HUES48 (cell line): ENCODE data around the gene KCNB1.

Experiments
- H3K27ac ChIP-seq: one replicate; pipeline ENCODE4 v1.7.0; 2013; ENCODE audit warnings: low read depth, low read length, inconsistent platforms
- H3K27me3 ChIP-seq: 2 replicates; pipeline ENCODE4 v1.6.1; 2013; ENCODE audit warnings: mild to moderate bottlenecking, low read length; ENCODE audit not compliant: control insufficient read depth, insufficient read depth
- H3K36me3 ChIP-seq: 2 replicates; pipeline ENCODE4 v1.6.1; 2013; ENCODE audit warnings: low read length; ENCODE audit not compliant: control insufficient read depth, insufficient read depth
- H3K4me1 ChIP-seq: 2 replicates; pipeline ENCODE4 v1.6.1; 2013; ENCODE audit warnings: mild to moderate bottlenecking, low read length; ENCODE audit not compliant: control insufficient read depth, insufficient read depth
- H3K4me3 ChIP-seq: 2 replicates; pipeline ENCODE4 v1.5.1; 2013; ENCODE audit warnings: mild to moderate bottlenecking, low read depth, low read length
- H3K9ac ChIP-seq: 2 replicates; pipeline ENCODE4 v1.6.1; 2013; ENCODE audit warnings: mild to moderate bottlenecking, low read depth, low read length, moderate library complexity
- H3K9me3 ChIP-seq: 2 replicates; pipeline ENCODE4 v1.6.1; 2013; ENCODE audit warnings: low read length; ENCODE audit not compliant: control insufficient read depth, insufficient read depth

KCNB1 gene

GRCh38 chr20:49482621-49483017 is at the start of gene KCNB1:
TSS of gene KCNB1 (minus strand) at chr20:49482668. CDS start at chr20:49482480, 188 bp downstream.
- no peaks in the 10 kb centered on the region for H3K4me1 ChIP-seq
- H3K27ac ChIP-seq, result no peak within 1 kb of the TSS
- peak within 1 kb of the TSS; percentile 62 for H3K4me3 ChIP-seq
- no peaks in the 10 kb centered on the region for H3K9me3 ChIP-seq
- H3K27me3 ChIP-seq, result peaks cover 24% of the 10 kb centered on the region
- H3K9ac ChIP-seq, result no peak within 1 kb of the TSS
- no peaks in the 10 kb centered on the region for H3K36me3 ChIP-seq

DNA sequence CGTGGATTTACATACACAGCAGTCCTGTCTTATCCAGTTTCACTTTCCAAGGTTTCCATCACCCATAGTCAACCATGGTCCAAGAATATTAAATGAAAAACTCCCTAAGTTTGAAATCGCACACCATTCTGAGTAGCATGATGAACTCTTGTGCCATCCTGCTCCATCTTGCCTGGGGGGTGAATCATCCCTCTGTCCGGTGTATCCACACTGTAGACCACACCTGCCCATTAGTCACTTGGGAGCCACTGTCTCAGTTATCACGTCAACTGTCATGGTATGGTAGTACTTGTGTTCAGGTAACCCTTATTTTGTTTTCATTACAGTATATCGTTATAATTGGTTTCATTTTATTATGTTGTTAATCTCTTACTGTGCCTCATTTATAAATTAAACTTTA is 47.0 kb upstream of the KCNB1 start:
- Histone ChIP-seq H3K36me3 (peaks cover 12% of the 10 kb centered on the region), H3K27me3 (no peaks in the 10 kb centered on the region), H3K9me3 (no peaks in the 10 kb centered on the region), H3K4me1 (no peaks in the 10 kb centered on the region), H3K4me3 (no peak overlapping the region), H3K27ac (no peak overlapping the region), H3K9ac (no peak overlapping the region)

DNA sequence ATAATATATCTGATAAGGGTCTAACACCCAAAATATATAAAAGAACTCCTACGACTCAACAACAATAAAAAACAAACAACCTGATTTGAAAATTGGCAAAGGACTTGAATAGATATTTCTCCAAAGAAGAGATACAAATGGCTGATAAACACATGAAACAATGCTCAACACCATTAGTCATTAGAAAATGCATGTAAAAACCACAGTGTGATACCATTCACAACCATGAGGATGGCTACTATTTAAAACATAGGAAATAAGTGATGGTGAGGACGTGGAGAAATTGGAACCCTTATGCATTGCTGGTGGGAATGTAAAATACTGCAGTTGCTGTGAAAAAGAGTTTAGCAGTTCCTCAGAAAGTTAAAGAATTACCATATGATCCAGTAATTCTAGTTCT is 44.1 kb upstream of the KCNB1 start:
- no peak overlapping the region for H3K27ac ChIP-seq
- H3K4me1 ChIP-seq, result no peaks in the 10 kb centered on the region
- no peak overlapping the region for H3K9ac ChIP-seq
- H3K27me3 ChIP-seq, result no peaks in the 10 kb centered on the region
- H3K9me3 ChIP-seq, result no peaks in the 10 kb centered on the region
- H3K4me3 ChIP-seq, result no peak overlapping the region
- peaks cover 12% of the 10 kb centered on the region; the same call in 1 of the 2 replicates for H3K36me3 ChIP-seq

DNA sequence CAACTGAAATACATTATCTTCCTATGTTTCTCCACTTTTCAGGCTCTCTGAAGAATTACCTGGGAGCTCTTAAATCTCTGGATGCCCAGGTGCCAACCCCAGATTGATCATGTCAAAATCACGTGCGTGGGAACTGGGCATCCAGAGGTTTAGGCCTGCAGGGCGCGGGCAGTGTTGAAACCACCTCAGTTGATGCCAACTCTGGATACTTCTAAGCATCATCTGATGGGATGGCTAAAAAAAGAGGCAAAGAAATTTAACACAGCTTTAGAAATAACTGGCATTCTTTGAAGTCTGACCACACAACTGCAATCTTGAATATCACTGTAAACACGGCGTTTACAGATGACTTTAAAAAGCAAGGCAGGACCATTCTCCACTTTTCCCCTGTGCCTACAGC is 43.6 kb upstream of the KCNB1 start:
- Histone ChIP-seq H3K36me3 (peaks cover 12% of the 10 kb centered on the region; the same call in 1 of the 2 replicates), H3K9me3 (no peaks in the 10 kb centered on the region)

GRCh38 chr20:49523767-49524360 is 41.4 kb upstream of the KCNB1 start:
- no peak overlapping the region for H3K27ac ChIP-seq
- no peak overlapping the region for H3K4me3 ChIP-seq
- peaks cover 5% of the 10 kb centered on the region; the same call in 1 of the 2 replicates for H3K36me3 ChIP-seq
- no peak overlapping the region for H3K9ac ChIP-seq
- H3K4me1 ChIP-seq, result no peaks in the 10 kb centered on the region; the same call in 1 of the 2 replicates
- no peaks in the 10 kb centered on the region for H3K27me3 ChIP-seq
- H3K9me3 ChIP-seq, result no peaks in the 10 kb centered on the region

More for the DNA sequence above, 43.6 kb upstream of the KCNB1 start:
- H3K27me3 ChIP-seq, result no peaks in the 10 kb centered on the region
- H3K4me1 ChIP-seq, result no peaks in the 10 kb centered on the region
- H3K9ac ChIP-seq, result no peak overlapping the region
- H3K4me3 ChIP-seq, result no peak overlapping the region
- H3K27ac ChIP-seq, result no peak overlapping the region

DNA sequence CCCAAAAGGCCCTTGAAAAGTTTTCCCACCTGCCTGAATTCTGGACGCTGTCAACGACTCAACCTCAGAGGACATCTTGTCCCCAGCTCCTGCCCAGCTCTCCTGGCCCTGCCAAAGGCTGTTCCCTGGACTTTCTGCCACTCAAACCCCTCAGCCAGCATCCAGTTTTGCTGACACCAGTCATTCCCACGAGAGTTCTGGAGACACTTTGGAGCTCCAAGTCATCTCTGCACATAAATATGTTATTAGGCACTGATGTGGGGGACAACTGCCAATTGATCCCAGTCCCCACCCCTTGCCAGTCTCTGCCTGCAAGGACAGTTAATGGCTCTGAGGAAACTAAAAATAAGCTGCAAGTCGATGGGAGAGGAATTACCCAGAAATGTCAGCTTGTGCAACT is 38.9 kb upstream of the KCNB1 start:
- no peaks in the 10 kb centered on the region for H3K9me3 ChIP-seq
- H3K27me3 ChIP-seq, result no peaks in the 10 kb centered on the region
- peaks cover 5% of the 10 kb centered on the region; the same call in 1 of the 2 replicates for H3K36me3 ChIP-seq
- H3K4me3 ChIP-seq, result no peak overlapping the region
- H3K9ac ChIP-seq, result no peak overlapping the region
- no peaks in the 10 kb centered on the region; the same call in 1 of the 2 replicates for H3K4me1 ChIP-seq
- H3K27ac ChIP-seq, result no peak overlapping the region

GRCh38 chr20:49519777-49520359 is 37.4 kb upstream of the KCNB1 start:
- H3K27ac ChIP-seq, result no peak overlapping the region
- no peak overlapping the region for H3K9ac ChIP-seq
- H3K9me3 ChIP-seq, result no peaks in the 10 kb centered on the region
- H3K4me3 ChIP-seq, result no peak overlapping the region
- no peaks in the 10 kb centered on the region for H3K27me3 ChIP-seq
- no peaks in the 10 kb centered on the region; the same call in 1 of the 2 replicates for H3K4me1 ChIP-seq
- peaks cover 5% of the 10 kb centered on the region; the same call in 1 of the 2 replicates for H3K36me3 ChIP-seq

DNA sequence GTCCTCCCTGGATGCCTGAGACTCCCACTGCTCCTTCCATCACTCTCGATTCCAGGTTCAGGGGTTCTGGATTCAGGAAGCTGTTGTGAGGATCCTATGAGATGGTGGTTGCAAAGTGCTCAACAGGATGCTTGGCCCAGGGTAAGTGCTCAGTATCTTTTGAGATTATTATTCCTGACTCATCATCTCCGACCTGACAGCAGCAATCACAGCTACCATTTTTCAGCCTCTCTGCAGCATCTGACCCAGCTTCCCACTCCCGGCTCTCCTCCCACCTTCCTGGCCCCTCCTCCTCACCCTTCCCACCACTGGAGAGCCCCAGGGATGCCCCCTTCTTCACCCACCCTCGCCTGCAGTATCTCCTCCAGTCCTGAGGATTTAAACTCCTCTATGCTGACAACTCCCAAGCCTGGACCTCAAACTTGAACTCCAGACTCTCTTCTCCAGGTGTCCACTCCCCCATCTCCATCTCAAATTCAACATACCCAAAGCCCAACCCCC is 36.8 kb upstream of the KCNB1 start:
- no peak overlapping the region for H3K9ac ChIP-seq
- H3K36me3 ChIP-seq, result peaks cover 5% of the 10 kb centered on the region; the same call in 1 of the 2 replicates
- no peaks in the 10 kb centered on the region for H3K27me3 ChIP-seq
- no peaks in the 10 kb centered on the region; the same call in 1 of the 2 replicates for H3K4me1 ChIP-seq
- H3K27ac ChIP-seq, result no peak overlapping the region
- no peaks in the 10 kb centered on the region for H3K9me3 ChIP-seq
- H3K4me3 ChIP-seq, result no peak overlapping the region

DNA sequence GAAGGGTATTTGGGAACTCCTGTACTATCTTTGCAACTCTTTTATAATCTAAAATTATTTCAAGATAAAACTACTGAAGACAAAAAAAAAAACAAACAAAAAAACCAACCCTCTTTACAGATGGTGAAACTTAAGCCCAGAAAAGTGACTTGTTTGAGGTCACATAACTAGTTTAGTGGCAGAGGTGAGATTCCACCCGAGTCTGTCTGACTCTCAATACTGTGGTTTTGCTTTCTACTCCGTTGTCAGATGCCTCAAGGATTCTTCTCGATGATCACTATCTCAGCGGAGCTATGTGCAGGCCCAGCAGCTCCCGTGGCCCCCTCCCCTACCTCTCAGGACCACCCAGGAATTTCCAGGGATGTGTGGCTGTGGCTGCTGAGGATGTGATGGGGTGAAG is 36.1 kb upstream of the KCNB1 start:
- no peaks in the 10 kb centered on the region for H3K27me3 ChIP-seq
- no peaks in the 10 kb centered on the region; the same call in 1 of the 2 replicates for H3K4me1 ChIP-seq
- H3K36me3 ChIP-seq, result peaks cover 2% of the 10 kb centered on the region; the same call in 1 of the 2 replicates

GRCh38 chr20:49517805-49518100 is 35.3 kb upstream of the KCNB1 start:
- H3K36me3 ChIP-seq, result peaks cover 2% of the 10 kb centered on the region; the same call in 1 of the 2 replicates
- no peak overlapping the region for H3K4me3 ChIP-seq
- H3K9me3 ChIP-seq, result no peaks in the 10 kb centered on the region
- H3K27me3 ChIP-seq, result no peaks in the 10 kb centered on the region
- H3K9ac ChIP-seq, result no peak overlapping the region
- H3K4me1 ChIP-seq, result no peaks in the 10 kb centered on the region; the same call in 1 of the 2 replicates
- H3K27ac ChIP-seq, result no peak overlapping the region

More for the DNA sequence above, 36.1 kb upstream of the KCNB1 start:
- H3K27ac ChIP-seq, result no peak overlapping the region
- no peak overlapping the region for H3K9ac ChIP-seq
- H3K9me3 ChIP-seq, result no peaks in the 10 kb centered on the region
- no peak overlapping the region for H3K4me3 ChIP-seq
